HCT116 (cell line): ENCODE measurements around the gene RAB2B. TPM values are rescaled to one million over a fixed set of nuclear protein-coding genes. Genes with fewer than 3 reads are reported as not detected.

Experiments
- ATAC-seq: fragments of 200-7000 bp; cut with Tn5 transposase; 2 replicates; pipeline ENCODE4 v1.9.1; 2020; ENCODE audit warnings: mild to moderate bottlenecking, moderate library complexity
- BruUV-seq: library from RNA; stranded (reverse); fragments of 400-500 nt; replicated peaks from 2 replicates; lab custom pipeline; 2021; lab: Mats Ljungman, UMichigan
- CTCF ChIA-PET: fragments of 300-600 bp; sonication (Branson Sonifier 250); formaldehyde crosslinking; loops from one replicate; lab custom pipeline; 2021; ENCODE audit warnings: antibody characterized with exemption; lab: Charles Lee
- POLR2A ChIA-PET: fragments of 300-600, 350-600 bp; sonication (Branson Sonifier 250); formaldehyde crosslinking; loops from one replicate; lab custom pipeline; 2021; ENCODE audit warnings: antibody characterized with exemption; lab: Charles Lee
- RAD21 ChIA-PET, 2 experiments: fragments of 300-600 bp; sonication (Branson Sonifier 250); formaldehyde crosslinking; loops; one replicate each; lab custom pipeline; 2023; ENCODE audit warnings: low total read pairs in 2 of 2; ENCODE audit not compliant: uncharacterized antibody in 2 of 2, unreplicated experiment in 2 of 2, low non-redundant PET in 1 of 2; lab: Charles Lee
- DNase-seq: peaks from one replicate; pipeline ENCODE4 v3.0.0-alpha.2; 2010; ENCODE audit warnings: low read depth, low spot score
- H2AFZ ChIP-seq: fragments of 200-600 bp; shearing (Covaris generic), sonication (generic); 2 replicates; pipeline ENCODE4 v1.6.1; 2017; ENCODE audit warnings: low read depth, mixed run types, mixed read lengths, antibody characterized with exemption, low read length; ENCODE audit not compliant: poor library complexity, severe bottlenecking
- H3K27ac ChIP-seq: 2 replicates; pipeline ENCODE4 v1.5.1; 2012; ENCODE audit warnings: low read depth, low read length
- H3K27me3 ChIP-seq: fragments of 200-600 bp; sonication (generic); 2 replicates; pipeline ENCODE4 v1.6.1; 2016; ENCODE audit warnings: mixed run types, low read length, mixed read lengths; ENCODE audit not compliant: insufficient read depth
- H3K36me3 ChIP-seq, 2 experiments: fragments of 200-500 bp in 1 of 2; fragments of 200-600 bp in 1 of 2; sonication (Bioruptor generic) in 1 of 2; sonication (generic) in 1 of 2; 2 replicates each; pipeline versions ENCODE4 v1.5.1 to v1.6.1; 2014 to 2016; ENCODE audit warnings: low read length in 2 of 2, inconsistent platforms in 1 of 2, mixed read lengths in 1 of 2, mixed run types in 1 of 2; ENCODE audit not compliant: insufficient read depth in 2 of 2, control insufficient read depth in 1 of 2
- H3K4me1 ChIP-seq, 2 experiments: fragments of 200-600 bp in 1 of 2; sonication (generic) in 1 of 2; 2 replicates each; pipeline versions ENCODE4 v1.5.1 to v1.6.1; 2012 to 2017; ENCODE audit warnings: low read length in 2 of 2, inconsistent platforms in 1 of 2, mild to moderate bottlenecking in 1 of 2, mixed read lengths in 1 of 2, mixed run types in 1 of 2, moderate library complexity in 1 of 2; ENCODE audit not compliant: insufficient read depth in 2 of 2, control insufficient read depth in 1 of 2
- H3K4me2 ChIP-seq: fragments of 200-600 bp; sonication (generic); 2 replicates; pipeline ENCODE4 v1.6.1; 2017; ENCODE audit warnings: mixed run types, low read length, mixed read lengths
- H3K4me3 ChIP-seq, 2 experiments: fragments of 200-600 bp in 1 of 2; sonication (generic) in 1 of 2; replicated peaks in 1 of 2; 2 replicates each; pipeline ENCODE4 v1.5.1; 2011 to 2016; ENCODE audit warnings: low read length in 2 of 2, control low read depth in 1 of 2, low read depth in 1 of 2, mild to moderate bottlenecking in 1 of 2, mixed read lengths in 1 of 2, mixed run types in 1 of 2
- H3K79me2 ChIP-seq: fragments of 200-600 bp; sonication (generic); 2 replicates; pipeline ENCODE4 v1.6.1; 2017; ENCODE audit warnings: mild to moderate bottlenecking, mixed run types, low read length, moderate library complexity, mixed read lengths; ENCODE audit not compliant: insufficient read depth
- H3K9ac ChIP-seq: fragments of 200-600 bp; sonication (generic); 2 replicates; pipeline ENCODE4 v1.6.1; 2016; ENCODE audit warnings: low read length, mixed read lengths
- H3K9me2 ChIP-seq: fragments of 200-600 bp; sonication (generic), shearing (Covaris generic); 2 replicates; pipeline ENCODE4 v1.6.1; 2017; ENCODE audit warnings: mixed run types, mild to moderate bottlenecking, moderate library complexity; ENCODE audit not compliant: insufficient read depth
- H3K9me3 ChIP-seq, 2 experiments: fragments of 200-500 bp in 1 of 2; fragments of 200-600 bp in 1 of 2; sonication (Bioruptor generic) in 1 of 2; sonication (generic) in 1 of 2; 2 replicates each; pipeline ENCODE4 v1.6.1; 2014 to 2017; ENCODE audit warnings: low read length in 2 of 2, mixed read lengths in 2 of 2, inconsistent platforms in 1 of 2, low read depth in 1 of 2, mild to moderate bottlenecking in 1 of 2, mixed run types in 1 of 2, moderate library complexity in 1 of 2; ENCODE audit not compliant: control insufficient read depth in 1 of 2, insufficient read depth in 1 of 2
- H4K20me1 ChIP-seq: fragments of 200-600 bp; sonication (generic), shearing (Covaris generic); 2 replicates; pipeline ENCODE4 v1.6.1; 2017; ENCODE audit warnings: mixed run types, mild to moderate bottlenecking, moderate library complexity; ENCODE audit not compliant: insufficient read depth
- EGR1 ChIP-seq: IDR thresholded peaks from 2 replicates; pipeline ENCODE4 v1.6.1; 2012; ENCODE audit warnings: low read depth
- ELF1 ChIP-seq: IDR thresholded peaks from 2 replicates; pipeline ENCODE4 v1.6.1; 2012; ENCODE audit warnings: low read depth, borderline replicate concordance
- EZH2 ChIP-seq: fragments of 200-600 bp; sonication (generic); IDR thresholded peaks from 2 replicates; pipeline ENCODE4 v1.6.1; 2017; ENCODE audit warnings: antibody characterized with exemption, mixed run types
- FOSL1 ChIP-seq: IDR thresholded peaks from 2 replicates; pipeline ENCODE4 v1.6.1; 2012; ENCODE audit warnings: low read depth
- POLR2AphosphoS5 ChIP-seq: IDR thresholded peaks from 2 replicates; pipeline ENCODE4 v1.6.1; 2011; ENCODE audit warnings: mild to moderate bottlenecking, low read depth, low read length, moderate library complexity
- RAD21 ChIP-seq: IDR thresholded peaks from 2 replicates; pipeline ENCODE4 v1.6.1; 2012; ENCODE audit warnings: low read depth, mild to moderate bottlenecking
- SIN3A ChIP-seq: IDR thresholded peaks from 2 replicates; pipeline ENCODE4 v1.6.1; 2012; ENCODE audit warnings: low read depth
- SP1 ChIP-seq: IDR thresholded peaks from 2 replicates; pipeline ENCODE4 v1.6.1; 2012; ENCODE audit warnings: low read depth
- TCF7L2 ChIP-seq: IDR thresholded peaks from 2 replicates; pipeline ENCODE4 v1.7.0; 2011; ENCODE audit warnings: borderline replicate concordance, inconsistent platforms; ENCODE audit not compliant: insufficient read depth, insufficient read length; ENCODE audit errors: extremely low read depth
- ZNF274 ChIP-seq: fragments of 200-500 bp; sonication (Bioruptor generic); IDR thresholded peaks from 2 replicates; pipeline ENCODE4 v1.6.1; 2014; ENCODE audit warnings: mild to moderate bottlenecking, low read depth, low read length, inconsistent platforms
- intact Hi-C: fragments of 100-400 bp; cut with micrococcal nuclease; formaldehyde crosslinking; loops from 2 replicates; pipeline ENCODE4 v1.10.0; 2022
- total RNA-seq: library from RNA; stranded (reverse); gene quantifications from one replicate; pipeline ENCODE4 v1.2.1, GENCODE V29; 2021; ENCODE audit not compliant: unreplicated experiment
- TF ChIP-seq, protein P1 (sequence below), 3 experiments: fragments of 200-600 bp in 1 of 3; sonication (generic) in 1 of 3; IDR thresholded peaks in 2 of 3; conservative IDR thresholded peaks in 1 of 3; 2 replicates each; pipeline ENCODE4 v1.5.1; 2012 to 2017; ENCODE audit warnings: low read depth in 2 of 3, low read length in 2 of 3, antibody characterized with exemption in 1 of 3, borderline replicate concordance in 1 of 3, control low read depth in 1 of 3, mild to moderate bottlenecking in 1 of 3, mixed read lengths in 1 of 3, mixed run types in 1 of 3, moderate library complexity in 1 of 3; ENCODE audit not compliant: insufficient read depth in 1 of 3
- TF ChIP-seq, protein P2 (sequence below): IDR thresholded peaks from 2 replicates; pipeline ENCODE4 v1.6.1; 2012
- TF ChIP-seq, protein P3 (sequence below): IDR thresholded peaks from 2 replicates; pipeline ENCODE4 v1.6.1; 2011; ENCODE audit warnings: mild to moderate bottlenecking, low read length, moderate library complexity; ENCODE audit not compliant: insufficient replicate concordance; ENCODE audit errors: extremely low read depth
- TF ChIP-seq, protein P4 (sequence below): IDR thresholded peaks from 2 replicates; pipeline ENCODE4 v1.6.1; 2012; ENCODE audit warnings: low read depth

Gene RAB2B
- total RNA-seq, 1 experiment from 2014 or later, result 24.3 TPM

DNA sequence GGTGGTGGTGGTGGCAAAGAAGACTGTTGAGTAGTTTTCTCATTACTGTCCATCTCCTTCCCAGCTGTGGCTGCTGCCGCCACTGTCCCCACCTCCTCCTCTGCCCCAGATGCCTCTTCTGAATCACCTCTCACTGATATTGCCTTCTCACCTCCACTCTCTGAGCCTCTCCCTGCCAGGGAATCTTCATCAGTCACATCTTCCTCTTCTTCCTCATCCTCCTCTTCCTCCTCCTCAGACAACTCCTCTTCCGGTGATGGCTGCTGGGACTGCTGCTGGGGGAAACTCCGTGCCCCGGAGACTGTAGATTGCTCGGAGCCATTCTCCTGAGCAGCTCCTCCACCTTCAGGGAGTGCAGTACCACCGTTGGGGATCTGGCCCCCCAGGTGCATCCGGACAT is 46.4 kb upstream of the RAB2B start:
- ChIA-PET CTCF (no interaction called here), POLR2A (interaction anchor here (1.8 kb wide), 1 partner anchor 12 kb away, joined by 4 read pairs; the partner anchor contains the start of gene METTL3), RAD21 (no interaction called here)
- H3K9me2 ChIP-seq, result no peaks in the 10 kb centered on the region
- no peak overlapping the region for H3K4me2 ChIP-seq
- DNase-seq, result no peak
- no peak overlapping the region for H3K9ac ChIP-seq
- intact Hi-C loops, result no loop called here
- no TSS peak for BruUV-seq
- H4K20me1 ChIP-seq, result no peaks in the 10 kb centered on the region
- no peaks in the 10 kb centered on the region for H3K79me2 ChIP-seq
- TF ChIP-seq, protein P1, sequence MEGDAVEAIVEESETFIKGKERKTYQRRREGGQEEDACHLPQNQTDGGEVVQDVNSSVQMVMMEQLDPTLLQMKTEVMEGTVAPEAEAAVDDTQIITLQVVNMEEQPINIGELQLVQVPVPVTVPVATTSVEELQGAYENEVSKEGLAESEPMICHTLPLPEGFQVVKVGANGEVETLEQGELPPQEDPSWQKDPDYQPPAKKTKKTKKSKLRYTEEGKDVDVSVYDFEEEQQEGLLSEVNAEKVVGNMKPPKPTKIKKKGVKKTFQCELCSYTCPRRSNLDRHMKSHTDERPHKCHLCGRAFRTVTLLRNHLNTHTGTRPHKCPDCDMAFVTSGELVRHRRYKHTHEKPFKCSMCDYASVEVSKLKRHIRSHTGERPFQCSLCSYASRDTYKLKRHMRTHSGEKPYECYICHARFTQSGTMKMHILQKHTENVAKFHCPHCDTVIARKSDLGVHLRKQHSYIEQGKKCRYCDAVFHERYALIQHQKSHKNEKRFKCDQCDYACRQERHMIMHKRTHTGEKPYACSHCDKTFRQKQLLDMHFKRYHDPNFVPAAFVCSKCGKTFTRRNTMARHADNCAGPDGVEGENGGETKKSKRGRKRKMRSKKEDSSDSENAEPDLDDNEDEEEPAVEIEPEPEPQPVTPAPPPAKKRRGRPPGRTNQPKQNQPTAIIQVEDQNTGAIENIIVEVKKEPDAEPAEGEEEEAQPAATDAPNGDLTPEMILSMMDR (IDR thresholded peaks at IDR 0.05 in 2 of 3, conservative IDR thresholded peaks at IDR 0.05 in 1 of 3; ENCODE audit: borderline replicate concordance in 1 of 3, insufficient read depth in 1 of 3, low read depth in 2 of 3, low read length in 2 of 3), result no peak
- TF ChIP-seq RAD21 (no peak), FOSL1 (no peak), POLR2AphosphoS5 (no peak), EGR1 (no peak), SIN3A (no peak), ELF1 (no peak), EZH2 (no peak), SP1 (no peak), ZNF274 (no peak), TCF7L2 (no peak)
- TF ChIP-seq, protein P2, sequence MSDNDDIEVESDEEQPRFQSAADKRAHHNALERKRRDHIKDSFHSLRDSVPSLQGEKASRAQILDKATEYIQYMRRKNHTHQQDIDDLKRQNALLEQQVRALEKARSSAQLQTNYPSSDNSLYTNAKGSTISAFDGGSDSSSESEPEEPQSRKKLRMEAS, result no peak
- TF ChIP-seq, protein P3, sequence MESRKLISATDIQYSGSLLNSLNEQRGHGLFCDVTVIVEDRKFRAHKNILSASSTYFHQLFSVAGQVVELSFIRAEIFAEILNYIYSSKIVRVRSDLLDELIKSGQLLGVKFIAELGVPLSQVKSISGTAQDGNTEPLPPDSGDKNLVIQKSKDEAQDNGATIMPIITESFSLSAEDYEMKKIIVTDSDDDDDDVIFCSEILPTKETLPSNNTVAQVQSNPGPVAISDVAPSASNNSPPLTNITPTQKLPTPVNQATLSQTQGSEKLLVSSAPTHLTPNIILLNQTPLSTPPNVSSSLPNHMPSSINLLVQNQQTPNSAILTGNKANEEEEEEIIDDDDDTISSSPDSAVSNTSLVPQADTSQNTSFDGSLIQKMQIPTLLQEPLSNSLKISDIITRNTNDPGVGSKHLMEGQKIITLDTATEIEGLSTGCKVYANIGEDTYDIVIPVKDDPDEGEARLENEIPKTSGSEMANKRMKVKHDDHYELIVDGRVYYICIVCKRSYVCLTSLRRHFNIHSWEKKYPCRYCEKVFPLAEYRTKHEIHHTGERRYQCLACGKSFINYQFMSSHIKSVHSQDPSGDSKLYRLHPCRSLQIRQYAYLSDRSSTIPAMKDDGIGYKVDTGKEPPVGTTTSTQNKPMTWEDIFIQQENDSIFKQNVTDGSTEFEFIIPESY, result no peak
- TF ChIP-seq, protein P4, sequence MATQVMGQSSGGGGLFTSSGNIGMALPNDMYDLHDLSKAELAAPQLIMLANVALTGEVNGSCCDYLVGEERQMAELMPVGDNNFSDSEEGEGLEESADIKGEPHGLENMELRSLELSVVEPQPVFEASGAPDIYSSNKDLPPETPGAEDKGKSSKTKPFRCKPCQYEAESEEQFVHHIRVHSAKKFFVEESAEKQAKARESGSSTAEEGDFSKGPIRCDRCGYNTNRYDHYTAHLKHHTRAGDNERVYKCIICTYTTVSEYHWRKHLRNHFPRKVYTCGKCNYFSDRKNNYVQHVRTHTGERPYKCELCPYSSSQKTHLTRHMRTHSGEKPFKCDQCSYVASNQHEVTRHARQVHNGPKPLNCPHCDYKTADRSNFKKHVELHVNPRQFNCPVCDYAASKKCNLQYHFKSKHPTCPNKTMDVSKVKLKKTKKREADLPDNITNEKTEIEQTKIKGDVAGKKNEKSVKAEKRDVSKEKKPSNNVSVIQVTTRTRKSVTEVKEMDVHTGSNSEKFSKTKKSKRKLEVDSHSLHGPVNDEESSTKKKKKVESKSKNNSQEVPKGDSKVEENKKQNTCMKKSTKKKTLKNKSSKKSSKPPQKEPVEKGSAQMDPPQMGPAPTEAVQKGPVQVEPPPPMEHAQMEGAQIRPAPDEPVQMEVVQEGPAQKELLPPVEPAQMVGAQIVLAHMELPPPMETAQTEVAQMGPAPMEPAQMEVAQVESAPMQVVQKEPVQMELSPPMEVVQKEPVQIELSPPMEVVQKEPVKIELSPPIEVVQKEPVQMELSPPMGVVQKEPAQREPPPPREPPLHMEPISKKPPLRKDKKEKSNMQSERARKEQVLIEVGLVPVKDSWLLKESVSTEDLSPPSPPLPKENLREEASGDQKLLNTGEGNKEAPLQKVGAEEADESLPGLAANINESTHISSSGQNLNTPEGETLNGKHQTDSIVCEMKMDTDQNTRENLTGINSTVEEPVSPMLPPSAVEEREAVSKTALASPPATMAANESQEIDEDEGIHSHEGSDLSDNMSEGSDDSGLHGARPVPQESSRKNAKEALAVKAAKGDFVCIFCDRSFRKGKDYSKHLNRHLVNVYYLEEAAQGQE, result no peak
- H3K9me3 ChIP-seq, result no peaks in the 10 kb centered on the region
- ATAC-seq, result no peak
- no peaks in the 10 kb centered on the region for H3K36me3 ChIP-seq
- H3K27me3 ChIP-seq, result peaks cover 9% of the 10 kb centered on the region; the same call in 1 of the 2 replicates
- no peak overlapping the region for H3K27ac ChIP-seq
- no peak overlapping the region for H3K4me3 ChIP-seq
- no peak overlapping the region for H2AFZ ChIP-seq
- no peaks in the 10 kb centered on the region for H3K4me1 ChIP-seq
